ENCODE results near the gene MED22. TPM values are rescaled to one million over a fixed set of nuclear protein-coding genes. Genes with fewer than 3 reads are reported as not detected.
"Not testable (repeated sequence)": the region's sequence is repeated elsewhere in the genome, so short reads cannot be mapped to it uniquely, and the experiment has no call there.

Gene MED22
- total RNA-seq, 1 donor from 2014 or later, result 10.3 TPM

GRCh38 chr9:133377280-133377679 is 29.3 kb upstream of the MED22 start:
- DNase-seq (ENCODE audit: low read depth in 2 of 2), result not testable (repeated sequence)

- peak; percentile 86 to 98 for DNase-seq (ENCODE audit: low read depth in 2 of 2)
Observed at GRCh38 chr9:133375724-133376654, 28.1 kb upstream of the MED22 start, which contains the start of the genes STKLD1 and SURF4. Gene STKLD1 (plus strand): TSS chr9:133376366. CDS start chr9:133376474, 108 bp downstream. Gene SURF4 (minus strand): TSS chr9:133376060. CDS start chr9:133375969, 91 bp downstream.

GRCh38 chr9:133375116-133375723 is 27.3 kb upstream of the MED22 start:
- peak in 1 of 2 donors; percentile 54 for DNase-seq (ENCODE audit: low read depth in 2 of 2)

GRCh38 chr9:133374612-133375115 is 26.7 kb upstream of the MED22 start:
- DNase-seq (ENCODE audit: low read depth in 2 of 2), result peak in 1 of 2 donors; percentile 36

- no peak for DNase-seq (ENCODE audit: low read depth in 2 of 2)
Observed at GRCh38 chr9:133372144-133372543, 24.2 kb upstream of the MED22 start.

GRCh38 chr9:133371261-133371711 is 23.4 kb upstream of the MED22 start:
- DNase-seq (ENCODE audit: low read depth in 2 of 2), result no peak

- no peak for DNase-seq (ENCODE audit: low read depth in 2 of 2)
Observed at GRCh38 chr9:133370685-133371084, 22.8 kb upstream of the MED22 start.

- DNase-seq (ENCODE audit: low read depth in 2 of 2), result no peak
Observed at GRCh38 chr9:133369933-133370332, 22.0 kb upstream of the MED22 start.

GRCh38 chr9:133369422-133369821 is 21.5 kb upstream of the MED22 start:
- DNase-seq (ENCODE audit: low read depth in 2 of 2), result no peak

- peak; percentile 65 to 78 for DNase-seq (ENCODE audit: low read depth in 2 of 2)
Observed at GRCh38 chr9:133368249-133368881, 20.4 kb upstream of the MED22 start.

- no peak for DNase-seq (ENCODE audit: low read depth in 2 of 2)
Observed at GRCh38 chr9:133367778-133368177, 19.8 kb upstream of the MED22 start.

GRCh38 chr9:133367221-133367620 is 19.3 kb upstream of the MED22 start:
- no peak for DNase-seq (ENCODE audit: low read depth in 2 of 2)

GRCh38 chr9:133366435-133366834 is 18.5 kb upstream of the MED22 start:
- DNase-seq (ENCODE audit: low read depth in 2 of 2), result no peak

- DNase-seq (ENCODE audit: low read depth in 2 of 2), result no peak
Observed at GRCh38 chr9:133362359-133363044, 14.6 kb upstream of the MED22 start.

GRCh38 chr9:133361507-133362092 is 13.7 kb upstream of the MED22 start:
- DNase-seq (ENCODE audit: low read depth in 2 of 2), result no peak

- no peak for DNase-seq (ENCODE audit: low read depth in 2 of 2)
Observed at GRCh38 chr9:133360400-133361393, 12.8 kb upstream of the MED22 start.

GRCh38 chr9:133359399-133360175 is 11.7 kb upstream of the MED22 start:
- DNase-seq (ENCODE audit: low read depth in 2 of 2), result no peak

- DNase-seq (ENCODE audit: low read depth in 2 of 2), result no peak
Observed at GRCh38 chr9:133357656-133358055, 9.7 kb upstream of the MED22 start.
